ENCODE results near the gene TSPAN18. TPM values are rescaled to one million over a fixed set of nuclear protein-coding genes. Genes with fewer than 3 reads are reported as not detected.

TSPAN18 gene
- total RNA-seq, 1 donor = 5.8 TPM

GRCh38 chr11:44813401-44813800 is 86.6 kb downstream of the TSPAN18 start:
- H3K4me3 ChIP-seq (ENCODE audit: insufficient read depth, low read length) = no peak overlapping the region
- H3K4me2 ChIP-seq (ENCODE audit: insufficient read depth, low read length) = no peak overlapping the region
- TF ChIP-seq CTCF (IDR thresholded peaks at IDR 0.05; ENCODE audit: extremely low read depth, low read depth, low read length) = no peak
- DNase-seq (ENCODE audit: insufficient read length, low spot score, missing footprints) = no peak
- H3K4me1 ChIP-seq (ENCODE audit: insufficient read depth, low read length) = peaks cover 5% of the 10 kb centered on the region
- H4K20me1 ChIP-seq (ENCODE audit: insufficient read depth, low read length) = no peaks in the 10 kb centered on the region
- peaks cover 16% of the 10 kb centered on the region for H3K27me3 ChIP-seq (ENCODE audit: insufficient read depth, low read length)
- H3K9me3 ChIP-seq (ENCODE audit: low read depth, low read length) = no peaks in the 10 kb centered on the region
- H3K36me3 ChIP-seq (ENCODE audit: insufficient read depth, low read length) = no peaks in the 10 kb centered on the region
- no peaks in the 10 kb centered on the region for H3K79me2 ChIP-seq (ENCODE audit: insufficient read depth, low read length)
- no peak overlapping the region for H3K27ac ChIP-seq (ENCODE audit: low read depth, low read length)
- no peak overlapping the region for H2AFZ ChIP-seq (ENCODE audit: low read length)

GRCh38 chr11:44814881-44815592 is 88.3 kb downstream of the TSPAN18 start:
- Histone ChIP-seq H3K9me3 (ENCODE audit: low read depth, low read length) (no peaks in the 10 kb centered on the region), H3K4me1 (ENCODE audit: insufficient read depth, low read length) (peaks cover 5% of the 10 kb centered on the region), H3K36me3 (ENCODE audit: insufficient read depth, low read length) (no peaks in the 10 kb centered on the region), H3K79me2 (ENCODE audit: insufficient read depth, low read length) (no peaks in the 10 kb centered on the region), H3K27ac (ENCODE audit: low read depth, low read length) (no peak overlapping the region), H3K4me3 (ENCODE audit: insufficient read depth, low read length) (no peak overlapping the region), H2AFZ (ENCODE audit: low read length) (no peak overlapping the region), H3K27me3 (ENCODE audit: insufficient read depth, low read length) (peaks cover 1% of the 10 kb centered on the region), H4K20me1 (ENCODE audit: insufficient read depth, low read length) (no peaks in the 10 kb centered on the region), H3K4me2 (ENCODE audit: insufficient read depth, low read length) (no peak overlapping the region)
- TF ChIP-seq CTCF (IDR thresholded peaks at IDR 0.05; ENCODE audit: extremely low read depth, low read depth, low read length) = no peak
- peak; percentile 82 for DNase-seq (ENCODE audit: insufficient read length, low spot score, missing footprints)

- Histone ChIP-seq H3K4me1 (ENCODE audit: insufficient read depth, low read length) (peaks cover 5% of the 10 kb centered on the region), H3K4me3 (ENCODE audit: insufficient read depth, low read length) (no peak overlapping the region), H3K79me2 (ENCODE audit: insufficient read depth, low read length) (no peaks in the 10 kb centered on the region), H3K4me2 (ENCODE audit: insufficient read depth, low read length) (no peak overlapping the region), H3K9me3 (ENCODE audit: low read depth, low read length) (no peaks in the 10 kb centered on the region), H3K27me3 (ENCODE audit: insufficient read depth, low read length) (no peaks in the 10 kb centered on the region), H4K20me1 (ENCODE audit: insufficient read depth, low read length) (no peaks in the 10 kb centered on the region), H3K36me3 (ENCODE audit: insufficient read depth, low read length) (no peaks in the 10 kb centered on the region), H3K27ac (ENCODE audit: low read depth, low read length) (no peak overlapping the region), H2AFZ (ENCODE audit: low read length) (no peak overlapping the region)
- no peak for TF ChIP-seq CTCF (IDR thresholded peaks at IDR 0.05; ENCODE audit: extremely low read depth, low read depth, low read length)
- no peak for DNase-seq (ENCODE audit: insufficient read length, low spot score, missing footprints)
Measured at GRCh38 chr11:44815917-44816456, 89.2 kb downstream of the TSPAN18 start.

GRCh38 chr11:44816761-44817160 is 90.0 kb downstream of the TSPAN18 start:
- H3K27ac ChIP-seq (ENCODE audit: low read depth, low read length) = no peak overlapping the region
- H3K9me3 ChIP-seq (ENCODE audit: low read depth, low read length) = no peaks in the 10 kb centered on the region
- H3K4me3 ChIP-seq (ENCODE audit: insufficient read depth, low read length) = no peak overlapping the region
- H3K36me3 ChIP-seq (ENCODE audit: insufficient read depth, low read length) = no peaks in the 10 kb centered on the region
- no peaks in the 10 kb centered on the region for H4K20me1 ChIP-seq (ENCODE audit: insufficient read depth, low read length)
- peaks cover 6% of the 10 kb centered on the region for H3K27me3 ChIP-seq (ENCODE audit: insufficient read depth, low read length)
- H3K79me2 ChIP-seq (ENCODE audit: insufficient read depth, low read length) = no peaks in the 10 kb centered on the region
- H3K4me1 ChIP-seq (ENCODE audit: insufficient read depth, low read length) = peaks cover 5% of the 10 kb centered on the region
- no peak overlapping the region for H2AFZ ChIP-seq (ENCODE audit: low read length)
- TF ChIP-seq CTCF (IDR thresholded peaks at IDR 0.05; ENCODE audit: extremely low read depth, low read depth, low read length) = no peak
- H3K4me2 ChIP-seq (ENCODE audit: insufficient read depth, low read length) = no peak overlapping the region
- no peak for DNase-seq (ENCODE audit: insufficient read length, low spot score, missing footprints)
